NT2/D1 (cell line): Measurements from ENCODE around the gene SELE.

ENCODE experiments used
- SUZ12 ChIP-seq: IDR thresholded peaks from 2 replicates; pipeline ENCODE4 v1.6.1; 2011; ENCODE audit not compliant: insufficient read length, insufficient read depth; ENCODE audit errors: extremely low read depth
- YY1 ChIP-seq: IDR thresholded peaks from 2 replicates; pipeline ENCODE4 v1.6.1; 2011; ENCODE audit not compliant: insufficient read length, insufficient read depth
- ZNF274 ChIP-seq: IDR thresholded peaks from 2 replicates; pipeline ENCODE4 v1.6.1; 2011; ENCODE audit warnings: mild to moderate bottlenecking, low read depth, low read length

DNA sequence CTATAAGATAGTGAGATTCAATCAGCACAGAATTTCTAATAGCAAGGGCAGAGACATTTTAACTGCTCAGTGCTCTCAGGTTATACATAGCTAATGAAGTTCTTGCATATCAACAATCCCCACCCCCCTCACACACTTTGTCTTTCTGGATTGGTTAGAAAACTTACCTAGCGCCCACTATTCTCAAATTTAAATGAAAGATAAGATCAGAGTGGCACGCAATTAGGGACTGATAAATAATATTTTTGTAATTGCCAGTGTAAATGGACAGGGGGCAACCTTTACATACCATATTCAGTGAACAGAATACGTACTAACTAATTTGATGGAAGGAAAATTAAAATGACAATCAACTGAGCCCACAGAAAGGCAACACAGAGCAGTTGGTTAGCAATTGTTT, 34.2 kb downstream of the SELE start:
- TF ChIP-seq YY1: no peak
- TF ChIP-seq SUZ12: no peak
- no peak for TF ChIP-seq ZNF274
